Astrocyte of the spinal cord (primary cell): ENCODE data around the gene IRAK2.
A peak's percentile ranks its signal among the peaks of the same experiment; 100 is the strongest.

ENCODE experiments used
- DNase-seq: peaks from one replicate; pipeline ENCODE4 v3.0.0; 2011; ENCODE audit warnings: low read depth, low spot score
- H3K4me3 ChIP-seq: 2 replicates; pipeline ENCODE4 v1.5.1; 2011; ENCODE audit warnings: low read depth, mild to moderate bottlenecking, low read length, moderate library complexity
- in situ Hi-C: cut with HindIII; loops from 2 replicates; pipeline ENCODE4 v1.10.0; 2017; ENCODE audit warnings: low sequenced_read_pairs
- TF ChIP-seq, protein P1 (sequence below): IDR thresholded peaks from 2 replicates; pipeline ENCODE4 v1.5.1; 2012; ENCODE audit warnings: low read depth, mild to moderate bottlenecking, low read length, inconsistent platforms

Gene IRAK2

DNA sequence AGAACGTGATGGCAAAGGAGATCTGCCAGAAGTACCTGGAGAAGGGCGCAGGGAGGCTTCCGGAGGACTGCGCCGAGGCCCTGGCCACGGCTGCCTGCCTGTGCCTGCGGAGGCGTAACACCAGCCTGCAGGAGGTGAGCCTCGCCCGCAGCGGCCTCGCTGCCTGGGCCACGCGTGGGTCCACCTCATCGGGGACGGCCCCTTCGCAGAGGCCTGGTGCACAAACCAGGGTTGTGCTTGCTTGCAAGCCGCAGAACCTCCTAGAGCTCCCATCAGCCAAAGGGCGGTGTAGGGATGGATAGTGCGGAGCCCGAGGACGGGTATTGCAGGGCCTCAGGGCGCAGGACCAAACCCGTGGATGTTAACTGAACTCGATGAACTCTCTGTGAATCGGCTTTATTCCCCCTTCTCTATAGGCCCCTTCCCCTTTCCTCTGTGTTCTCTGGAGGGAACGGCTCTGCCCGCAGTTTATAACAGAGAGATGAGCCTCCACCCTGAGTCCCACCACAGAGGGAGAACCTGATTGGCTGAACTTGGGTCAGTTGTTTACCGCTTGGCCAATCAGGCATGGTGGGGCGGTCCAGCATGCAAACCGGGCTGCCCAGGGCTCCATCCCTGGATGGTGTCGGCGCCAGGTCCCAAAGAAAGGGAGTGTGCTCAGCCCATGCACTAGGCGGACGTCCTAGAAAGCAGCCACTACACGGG lies 70.0 kb downstream of the IRAK2 start:
- no peak for DNase-seq
- TF ChIP-seq, protein P1, sequence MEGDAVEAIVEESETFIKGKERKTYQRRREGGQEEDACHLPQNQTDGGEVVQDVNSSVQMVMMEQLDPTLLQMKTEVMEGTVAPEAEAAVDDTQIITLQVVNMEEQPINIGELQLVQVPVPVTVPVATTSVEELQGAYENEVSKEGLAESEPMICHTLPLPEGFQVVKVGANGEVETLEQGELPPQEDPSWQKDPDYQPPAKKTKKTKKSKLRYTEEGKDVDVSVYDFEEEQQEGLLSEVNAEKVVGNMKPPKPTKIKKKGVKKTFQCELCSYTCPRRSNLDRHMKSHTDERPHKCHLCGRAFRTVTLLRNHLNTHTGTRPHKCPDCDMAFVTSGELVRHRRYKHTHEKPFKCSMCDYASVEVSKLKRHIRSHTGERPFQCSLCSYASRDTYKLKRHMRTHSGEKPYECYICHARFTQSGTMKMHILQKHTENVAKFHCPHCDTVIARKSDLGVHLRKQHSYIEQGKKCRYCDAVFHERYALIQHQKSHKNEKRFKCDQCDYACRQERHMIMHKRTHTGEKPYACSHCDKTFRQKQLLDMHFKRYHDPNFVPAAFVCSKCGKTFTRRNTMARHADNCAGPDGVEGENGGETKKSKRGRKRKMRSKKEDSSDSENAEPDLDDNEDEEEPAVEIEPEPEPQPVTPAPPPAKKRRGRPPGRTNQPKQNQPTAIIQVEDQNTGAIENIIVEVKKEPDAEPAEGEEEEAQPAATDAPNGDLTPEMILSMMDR = no peak
- in situ Hi-C loops = no loop called here
- no peak overlapping the region for H3K4me3 ChIP-seq

GRCh38 chr3:10235551-10235950 lies 70.8 kb downstream of the IRAK2 start:
- no peak for DNase-seq
- TF ChIP-seq, protein P1 = no peak
- in situ Hi-C loops = no loop called here
- H3K4me3 ChIP-seq = no peak overlapping the region

- in situ Hi-C loops = no loop called here
- no peak overlapping the region for H3K4me3 ChIP-seq
- TF ChIP-seq, protein P1 = no peak
- DNase-seq = no peak
Observed at GRCh38 chr3:10238345-10239183, 73.8 kb downstream of the IRAK2 start.

GRCh38 chr3:10240799-10241198 lies 76.1 kb downstream of the IRAK2 start:
- H3K4me3 ChIP-seq = no peak overlapping the region
- no peak for DNase-seq
- TF ChIP-seq, protein P1 = no peak
- in situ Hi-C loops = no loop called here

DNA sequence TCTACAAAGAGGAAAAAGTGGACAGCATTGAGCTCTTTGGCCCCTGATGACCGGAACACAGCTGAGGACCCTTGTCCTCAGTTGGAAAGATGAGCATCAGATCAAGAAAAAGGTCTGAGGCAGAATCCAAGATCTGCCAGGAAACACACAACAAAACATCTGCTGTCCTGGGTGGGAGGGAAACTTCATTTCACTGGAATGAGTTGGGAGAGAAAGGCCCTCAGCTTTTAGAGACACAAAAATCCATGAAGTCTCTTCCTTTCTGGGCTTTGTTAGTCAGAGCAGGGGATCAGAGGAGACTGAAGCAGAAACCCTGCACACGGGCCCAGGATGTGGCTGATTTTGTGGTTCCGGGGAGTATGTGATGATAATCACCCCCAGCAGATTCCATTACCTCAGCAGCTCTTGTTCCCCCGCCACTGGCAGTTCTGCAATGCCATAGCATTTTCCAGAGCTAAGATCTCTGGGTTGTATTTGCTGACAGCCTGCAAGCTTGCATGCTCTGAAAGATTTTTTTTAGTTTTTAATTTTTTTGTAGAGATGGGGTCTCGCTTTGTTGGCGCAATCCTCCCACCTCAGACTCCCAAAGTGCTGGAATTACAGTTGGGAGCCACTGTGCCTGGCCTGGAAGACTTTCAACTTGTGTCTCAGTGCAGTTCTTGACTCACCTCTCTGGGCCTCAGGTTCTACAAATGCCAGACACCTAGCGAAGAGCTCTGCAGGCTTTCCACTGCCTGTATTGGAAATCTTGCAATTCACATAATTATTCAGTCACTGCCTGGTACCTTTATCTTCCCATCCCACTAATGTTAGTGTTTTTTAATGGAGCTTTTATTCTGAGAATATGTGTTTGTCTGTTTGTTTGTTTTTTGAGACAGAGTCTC lies 77.7 kb downstream of the IRAK2 start:
- in situ Hi-C loops = no loop called here
- TF ChIP-seq, protein P1 = no peak
- H3K4me3 ChIP-seq = no peak overlapping the region

DNA sequence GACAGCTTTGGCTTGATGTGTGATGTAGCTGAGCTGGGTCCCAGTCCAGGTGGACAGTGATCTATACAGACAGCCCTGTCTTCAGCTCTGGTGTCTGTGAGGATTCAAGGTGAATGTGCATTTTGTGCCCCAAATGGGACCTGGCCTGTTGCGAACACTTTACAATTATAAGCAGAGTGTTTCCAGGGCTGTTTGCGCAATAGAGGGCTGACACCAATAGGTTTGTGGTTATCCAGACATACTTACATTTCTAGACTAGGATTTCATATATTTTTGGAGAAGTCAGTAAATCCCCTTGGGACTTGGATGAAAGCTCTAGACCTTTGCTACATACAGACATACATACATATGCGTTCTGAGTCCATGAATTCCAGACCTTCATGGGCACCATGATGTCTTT lies 79.3 kb downstream of the IRAK2 start:
- H3K4me3 ChIP-seq = no peak overlapping the region
- TF ChIP-seq, protein P1 = no peak
- no peak for DNase-seq
- in situ Hi-C loops = no loop called here

More for the DNA sequence above, 77.7 kb downstream of the IRAK2 start:
- peak; percentile 73 for DNase-seq
